Activated CD4-positive, alpha-beta memory T cell treated with anti-CD3 and anti-CD28 coated beads for 36 hours (primary cell): Measurements from ENCODE around the gene CLTRN. TPM values are rescaled to one million over a fixed set of nuclear protein-coding genes. Genes with fewer than 3 reads are reported as not detected.

ENCODE experiments used
- CTCF ChIA-PET: fragments of 350-600 bp; sonication (Branson Sonifier 250); formaldehyde crosslinking; loops from one replicate; lab custom pipeline; 2021; ENCODE audit warnings: antibody characterized with exemption, inconsistent platforms; lab: Charles Lee
- POLR2A ChIA-PET: fragments of 350-600 bp; sonication (Branson Sonifier 250); formaldehyde crosslinking; loops from one replicate; lab custom pipeline; 2021; ENCODE audit warnings: antibody characterized with exemption; lab: Charles Lee
- DNase-seq: peaks from one replicate; pipeline ENCODE4 v3.0.0-alpha.2; 2020
- H3K27ac Mint-ChIP-seq: one replicate; pipeline ENCODE4 v1.8.0; 2021; ENCODE audit warnings: mixed read lengths
- H3K27me3 Mint-ChIP-seq: one replicate; pipeline ENCODE4 v1.8.0; 2021; ENCODE audit warnings: mixed read lengths
- H3K36me3 Mint-ChIP-seq: one replicate; pipeline ENCODE4 v1.8.0; 2021; ENCODE audit warnings: mixed read lengths
- H3K4me1 Mint-ChIP-seq: one replicate; pipeline ENCODE4 v1.8.0; 2021; ENCODE audit warnings: low read depth, mixed read lengths
- H3K4me3 Mint-ChIP-seq: one replicate; pipeline ENCODE4 v1.8.0; 2021; ENCODE audit warnings: mild to moderate bottlenecking, mixed read lengths
- H3K9me3 Mint-ChIP-seq: one replicate; pipeline ENCODE4 v1.8.0; 2021; ENCODE audit warnings: mixed read lengths
- intact Hi-C: fragments of 100-400 bp; cut with micrococcal nuclease; formaldehyde crosslinking; loops from one replicate; pipeline ENCODE4 v1.15.1; 2023
- total RNA-seq, 2 experiments: library from RNA; stranded (reverse); gene quantifications; one replicate each; pipeline ENCODE4 v1.2.3, GENCODE V29; 2021

Gene CLTRN
- total RNA-seq, 2 experiments from 2014 or later = 0.41 to 0.69 TPM

- ChIA-PET CTCF (no interaction called here), POLR2A (no interaction called here)
- Mint-ChIP-seq H3K9me3 (no peaks in the 10 kb centered on the region), H3K27ac (no peak overlapping the region), H3K27me3 (peaks cover 6% of the 10 kb centered on the region), H3K36me3 (no peaks in the 10 kb centered on the region), H3K4me3 (no peak overlapping the region), H3K4me1 (no peaks in the 10 kb centered on the region)
- intact Hi-C loops = no loop called here
- no peak for DNase-seq
Observed at GRCh38 chrX:15601932-15602331, 62.7 kb downstream of the CLTRN start.

DNA sequence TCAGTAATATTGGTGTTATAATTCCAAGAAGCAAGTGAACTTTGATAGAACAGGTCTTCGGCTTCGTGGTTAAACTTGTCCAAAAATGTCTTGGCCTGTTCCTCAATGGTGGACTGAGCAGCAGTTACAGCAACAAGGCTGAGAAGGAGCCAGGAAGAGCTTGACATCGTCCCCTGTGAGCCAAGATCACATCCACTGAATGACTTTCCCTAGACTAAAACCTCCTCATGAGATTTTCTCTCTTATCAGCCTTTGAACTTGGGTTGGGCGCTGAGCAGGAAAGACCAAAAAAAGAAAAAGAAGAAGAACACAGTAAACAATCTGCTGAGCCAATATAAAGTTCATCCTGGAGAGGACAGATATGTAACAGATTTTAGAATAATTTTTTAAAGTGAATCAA is 63.9 kb downstream of the CLTRN start, which contains the start of gene ACE2:
Gene ACE2 (minus strand): TSS at position 216 of the 400 bp plus-strand sequence. CDS start 49 bp downstream, at position 167.
- intact Hi-C loops = no loop called here
- ChIA-PET POLR2A (no interaction called here), CTCF (no interaction called here)
- no peak within 1 kb of the TSS for H3K4me3 Mint-ChIP-seq
- no peaks in the 10 kb centered on the region for H3K36me3 Mint-ChIP-seq
- no peak for DNase-seq
- no peaks in the 10 kb centered on the region for H3K4me1 Mint-ChIP-seq
- H3K9me3 Mint-ChIP-seq = no peaks in the 10 kb centered on the region
- no peak within 1 kb of the TSS for H3K27ac Mint-ChIP-seq
- peaks cover 6% of the 10 kb centered on the region for H3K27me3 Mint-ChIP-seq

DNA sequence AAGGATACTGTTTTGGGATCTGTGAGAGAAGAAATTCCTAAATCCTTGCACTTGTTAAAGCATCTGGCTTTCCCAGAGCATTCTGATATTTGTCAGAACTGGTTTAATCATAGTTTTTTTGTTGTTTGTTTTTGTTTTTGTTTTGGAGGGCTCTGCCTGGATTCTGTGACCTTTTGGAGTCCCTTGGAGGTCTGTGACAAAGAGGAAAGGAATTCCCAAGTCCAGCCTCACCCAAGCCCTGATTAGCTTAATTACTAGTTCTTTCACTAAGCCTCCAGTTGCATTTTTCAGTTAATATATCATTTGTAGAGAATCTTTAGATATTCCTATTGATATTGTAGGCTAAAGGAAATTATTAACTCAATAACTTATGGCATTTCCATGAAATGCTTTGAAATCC is 64.6 kb downstream of the CLTRN start:
- H3K27ac Mint-ChIP-seq = no peak overlapping the region
- H3K27me3 Mint-ChIP-seq = peaks cover 5% of the 10 kb centered on the region
- no peaks in the 10 kb centered on the region for H3K36me3 Mint-ChIP-seq
- DNase-seq = no peak
- H3K9me3 Mint-ChIP-seq = no peaks in the 10 kb centered on the region
- intact Hi-C loops = no loop called here
- CTCF ChIA-PET = no interaction called here
- no peaks in the 10 kb centered on the region for H3K4me1 Mint-ChIP-seq
- POLR2A ChIA-PET = no interaction called here
- H3K4me3 Mint-ChIP-seq = no peak overlapping the region

- intact Hi-C loops = no loop called here
- Mint-ChIP-seq H3K27me3 (peaks cover 5% of the 10 kb centered on the region), H3K36me3 (no peaks in the 10 kb centered on the region), H3K4me1 (no peaks in the 10 kb centered on the region), H3K27ac (no peak overlapping the region), H3K9me3 (no peaks in the 10 kb centered on the region), H3K4me3 (no peak overlapping the region)
- no peak for DNase-seq
- ChIA-PET CTCF (no interaction called here), POLR2A (no interaction called here)
Observed at GRCh38 chrX:15599461-15599860, 65.1 kb downstream of the CLTRN start.

- intact Hi-C loops = no loop called here
- Mint-ChIP-seq H3K27ac (no peak overlapping the region), H3K4me1 (no peaks in the 10 kb centered on the region), H3K27me3 (peaks cover 3% of the 10 kb centered on the region), H3K9me3 (no peaks in the 10 kb centered on the region), H3K36me3 (no peaks in the 10 kb centered on the region), H3K4me3 (no peak overlapping the region)
- POLR2A ChIA-PET = no interaction called here
- DNase-seq = no peak
- CTCF ChIA-PET = no interaction called here
Observed at GRCh38 chrX:15598026-15598425, 66.6 kb downstream of the CLTRN start.

- peaks cover 4% of the 10 kb centered on the region for H3K27me3 Mint-ChIP-seq
- H3K4me1 Mint-ChIP-seq = no peaks in the 10 kb centered on the region
- no peak overlapping the region for H3K4me3 Mint-ChIP-seq
- ChIA-PET CTCF (no interaction called here), POLR2A (no interaction called here)
- intact Hi-C loops = no loop called here
- no peak overlapping the region for H3K27ac Mint-ChIP-seq
- no peaks in the 10 kb centered on the region for H3K36me3 Mint-ChIP-seq
- no peaks in the 10 kb centered on the region for H3K9me3 Mint-ChIP-seq
- DNase-seq = no peak
Observed at GRCh38 chrX:15594371-15594770, 70.2 kb downstream of the CLTRN start.

GRCh38 chrX:15579778-15580747 is 84.5 kb downstream of the CLTRN start:
- no peak for DNase-seq
- ChIA-PET POLR2A (no interaction called here), CTCF (no interaction called here)
- Mint-ChIP-seq H3K4me3 (no peak overlapping the region), H3K9me3 (no peaks in the 10 kb centered on the region), H3K27ac (no peak overlapping the region), H3K36me3 (no peaks in the 10 kb centered on the region), H3K4me1 (no peaks in the 10 kb centered on the region), H3K27me3 (peaks cover 2% of the 10 kb centered on the region)
- intact Hi-C loops = no loop called here

Other genes starting within 250 kb of the CLTRN start
- gene PIR, start 171.5 kb downstream of the CLTRN start, total RNA-seq = 1 to 10 TPM; 2.4 to 3.1 TPM
- gene BMX, start 164.0 kb downstream of the CLTRN start, total RNA-seq = not detected
- not detected for gene ACE2, start 63.8 kb downstream of the CLTRN start, total RNA-seq
- 10 to 100 TPM; 13.1 to 15.5 TPM for gene CA5B, start 73.5 kb upstream of the CLTRN start, total RNA-seq
- 10 to 100 TPM; 16.2 to 17.3 TPM for gene ZRSR2, start 125.7 kb upstream of the CLTRN start, total RNA-seq
- 10 to 100 TPM; 21.4 to 29.3 TPM for gene AP1S2, start 190.0 kb upstream of the CLTRN start, total RNA-seq